Measurements from ENCODE around the gene GMIP. TPM values are rescaled to one million over a fixed set of nuclear protein-coding genes. Genes with fewer than 3 reads are reported as not detected.

The GMIP gene
- total RNA-seq, 1 donor = 3.2 TPM

DNA sequence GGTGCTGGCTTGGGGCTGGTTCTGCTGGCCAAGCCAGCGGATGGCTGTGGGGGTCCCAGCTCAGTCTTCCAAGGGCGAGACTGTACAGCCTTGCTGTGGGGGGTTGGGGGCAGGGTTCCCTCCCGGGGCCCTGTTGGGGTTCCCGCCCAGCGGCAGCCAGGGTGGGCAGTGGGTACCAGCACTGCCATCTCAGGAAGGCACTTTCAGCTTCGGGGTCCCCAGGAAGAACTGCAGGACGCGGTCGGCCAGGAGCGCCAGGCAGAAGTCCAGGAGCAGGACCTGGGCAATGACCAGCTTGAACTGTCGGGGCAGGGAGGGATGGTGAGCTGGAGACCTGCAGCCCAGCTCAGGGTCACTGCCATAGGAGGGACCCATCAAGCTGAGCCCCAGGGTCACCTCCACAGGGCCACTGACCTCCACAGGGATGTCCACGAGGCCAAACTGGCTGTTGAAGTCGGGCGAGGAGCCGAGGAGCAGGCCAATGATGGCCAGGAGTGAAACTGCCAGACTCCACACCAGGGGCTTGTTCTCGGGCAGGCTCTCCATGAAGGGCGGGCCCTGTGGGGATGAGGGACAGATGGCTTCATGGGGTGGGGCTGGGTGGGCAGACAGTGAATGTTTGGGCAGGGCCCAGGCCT is 1.9 kb upstream of the GMIP start:
- TF ChIP-seq, protein P1, sequence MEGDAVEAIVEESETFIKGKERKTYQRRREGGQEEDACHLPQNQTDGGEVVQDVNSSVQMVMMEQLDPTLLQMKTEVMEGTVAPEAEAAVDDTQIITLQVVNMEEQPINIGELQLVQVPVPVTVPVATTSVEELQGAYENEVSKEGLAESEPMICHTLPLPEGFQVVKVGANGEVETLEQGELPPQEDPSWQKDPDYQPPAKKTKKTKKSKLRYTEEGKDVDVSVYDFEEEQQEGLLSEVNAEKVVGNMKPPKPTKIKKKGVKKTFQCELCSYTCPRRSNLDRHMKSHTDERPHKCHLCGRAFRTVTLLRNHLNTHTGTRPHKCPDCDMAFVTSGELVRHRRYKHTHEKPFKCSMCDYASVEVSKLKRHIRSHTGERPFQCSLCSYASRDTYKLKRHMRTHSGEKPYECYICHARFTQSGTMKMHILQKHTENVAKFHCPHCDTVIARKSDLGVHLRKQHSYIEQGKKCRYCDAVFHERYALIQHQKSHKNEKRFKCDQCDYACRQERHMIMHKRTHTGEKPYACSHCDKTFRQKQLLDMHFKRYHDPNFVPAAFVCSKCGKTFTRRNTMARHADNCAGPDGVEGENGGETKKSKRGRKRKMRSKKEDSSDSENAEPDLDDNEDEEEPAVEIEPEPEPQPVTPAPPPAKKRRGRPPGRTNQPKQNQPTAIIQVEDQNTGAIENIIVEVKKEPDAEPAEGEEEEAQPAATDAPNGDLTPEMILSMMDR (IDR thresholded peaks at IDR 0.05; ENCODE audit: insufficient read depth, low read length) = no peak
- no peak for DNase-seq (ENCODE audit: low read depth)
- no peak overlapping the region for H3K4me3 ChIP-seq (ENCODE audit: low read depth, low read length)

DNA sequence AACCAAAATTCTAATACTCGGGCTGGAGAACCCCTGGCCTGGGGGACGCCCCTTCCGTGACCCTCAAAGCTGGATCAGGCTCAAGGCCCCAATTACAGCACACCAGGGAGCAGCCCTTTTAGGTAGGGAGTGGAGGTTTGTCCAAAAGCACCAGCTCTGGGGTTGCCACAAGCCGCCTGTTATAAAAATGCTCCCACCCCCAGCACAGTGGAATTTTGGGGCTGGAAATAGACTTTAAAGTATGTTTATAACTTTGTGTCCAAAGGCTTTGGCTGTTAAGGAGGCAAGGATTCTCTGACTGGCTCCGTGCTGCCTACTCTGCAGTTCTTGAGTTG is 564 bp upstream of the GMIP start:
- no peak for DNase-seq (ENCODE audit: low read depth)
- peak overlapping the region; percentile 90 for H3K4me3 ChIP-seq (ENCODE audit: low read depth, low read length)
- TF ChIP-seq, protein P1 (IDR thresholded peaks at IDR 0.05; ENCODE audit: insufficient read depth, low read length) = no peak

DNA sequence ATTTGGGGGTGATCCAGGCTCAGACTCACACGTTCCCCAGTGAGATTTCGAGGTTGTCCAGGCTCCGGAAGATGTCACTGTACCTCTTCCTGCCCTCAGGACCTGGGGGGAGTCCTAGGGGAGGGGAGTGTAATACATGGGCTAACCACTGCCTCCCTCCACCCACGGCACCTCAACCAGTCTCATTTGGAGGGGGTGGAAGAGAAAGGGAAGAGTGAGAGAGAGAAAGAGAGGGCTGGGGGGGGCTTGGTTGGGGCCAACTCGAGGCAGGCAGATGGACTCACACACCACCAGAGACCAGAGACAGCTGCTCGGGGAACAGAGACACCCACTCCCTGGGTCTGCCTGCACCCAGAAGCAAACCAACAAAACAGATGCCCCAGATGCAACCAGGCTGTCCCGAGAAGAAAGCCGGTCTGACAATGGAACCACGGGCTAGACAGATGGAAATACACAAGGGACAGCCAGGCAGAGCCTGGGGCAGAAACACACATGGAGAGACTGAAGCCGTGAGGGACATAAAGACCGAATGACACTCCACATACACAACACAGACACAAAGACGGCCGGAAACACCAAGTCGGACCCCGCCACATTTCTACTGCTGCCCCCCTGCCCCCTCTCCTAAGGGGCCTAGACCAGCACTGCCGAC is 825 bp downstream of the GMIP start:
- no peak for DNase-seq (ENCODE audit: low read depth)
- peak overlapping the region; percentile 90 for H3K4me3 ChIP-seq (ENCODE audit: low read depth, low read length)
- TF ChIP-seq, protein P1 (IDR thresholded peaks at IDR 0.05; ENCODE audit: insufficient read depth, low read length) = no peak

DNA sequence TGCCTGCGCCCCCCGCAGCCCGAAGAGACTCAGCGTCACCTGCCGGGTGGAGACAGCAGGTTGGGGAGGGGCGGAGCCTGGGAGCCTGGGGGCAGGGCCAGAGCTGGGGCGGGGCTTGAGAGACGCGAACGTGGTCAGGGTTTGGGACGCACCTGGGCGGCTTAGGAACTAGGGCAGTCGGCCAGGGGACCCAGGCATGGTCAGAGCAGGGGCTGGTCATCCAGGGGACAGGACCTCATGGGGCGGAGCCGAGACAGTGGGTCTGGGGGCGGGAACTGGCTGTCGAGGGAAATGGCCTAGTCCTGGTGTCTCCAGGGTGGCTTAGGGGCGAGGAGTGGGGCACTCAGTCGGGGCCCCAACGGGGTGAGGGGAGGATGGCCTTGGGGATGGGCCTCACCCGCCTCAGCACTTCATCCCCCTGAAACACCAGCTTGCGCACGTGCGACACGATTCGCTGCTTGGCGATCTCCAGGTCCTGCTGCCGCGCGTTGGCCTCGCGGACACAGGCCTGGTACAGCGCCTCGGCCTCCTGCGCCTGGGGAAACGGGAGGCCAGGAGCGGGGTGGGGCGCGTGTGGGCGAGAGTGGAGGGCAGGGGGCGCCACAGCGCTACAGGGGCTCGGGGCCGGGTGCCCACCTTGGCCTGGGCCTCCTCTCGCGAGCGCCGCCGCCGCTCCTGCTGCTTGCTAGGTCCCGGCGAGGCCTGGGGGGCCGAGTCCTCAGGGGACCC is 5.8 kb downstream of the GMIP start:
- TF ChIP-seq, protein P1 (IDR thresholded peaks at IDR 0.05; ENCODE audit: insufficient read depth, low read length) = no peak
- DNase-seq (ENCODE audit: low read depth) = no peak
- no peak overlapping the region for H3K4me3 ChIP-seq (ENCODE audit: low read depth, low read length)

DNA sequence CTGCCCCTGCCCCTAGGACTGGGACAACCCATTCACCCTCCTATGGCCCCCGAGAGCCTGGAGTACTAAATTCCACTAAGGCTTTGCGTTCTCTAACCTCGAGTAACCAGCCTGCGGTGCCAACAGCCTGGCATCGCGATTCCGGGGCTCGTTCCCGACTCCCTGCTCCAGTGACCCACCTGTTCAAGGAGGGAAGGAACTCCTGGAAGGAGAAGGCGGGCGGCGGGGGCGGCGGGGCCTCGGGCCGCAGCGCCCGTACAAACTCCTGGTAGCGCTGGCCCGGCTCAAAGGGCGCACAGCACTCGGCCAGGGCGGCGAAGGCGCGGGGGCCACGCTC is 6.3 kb downstream of the GMIP start:
- H3K4me3 ChIP-seq (ENCODE audit: low read depth, low read length) = no peak overlapping the region
- TF ChIP-seq, protein P1 (IDR thresholded peaks at IDR 0.05; ENCODE audit: insufficient read depth, low read length) = no peak
- DNase-seq (ENCODE audit: low read depth) = no peak

DNA sequence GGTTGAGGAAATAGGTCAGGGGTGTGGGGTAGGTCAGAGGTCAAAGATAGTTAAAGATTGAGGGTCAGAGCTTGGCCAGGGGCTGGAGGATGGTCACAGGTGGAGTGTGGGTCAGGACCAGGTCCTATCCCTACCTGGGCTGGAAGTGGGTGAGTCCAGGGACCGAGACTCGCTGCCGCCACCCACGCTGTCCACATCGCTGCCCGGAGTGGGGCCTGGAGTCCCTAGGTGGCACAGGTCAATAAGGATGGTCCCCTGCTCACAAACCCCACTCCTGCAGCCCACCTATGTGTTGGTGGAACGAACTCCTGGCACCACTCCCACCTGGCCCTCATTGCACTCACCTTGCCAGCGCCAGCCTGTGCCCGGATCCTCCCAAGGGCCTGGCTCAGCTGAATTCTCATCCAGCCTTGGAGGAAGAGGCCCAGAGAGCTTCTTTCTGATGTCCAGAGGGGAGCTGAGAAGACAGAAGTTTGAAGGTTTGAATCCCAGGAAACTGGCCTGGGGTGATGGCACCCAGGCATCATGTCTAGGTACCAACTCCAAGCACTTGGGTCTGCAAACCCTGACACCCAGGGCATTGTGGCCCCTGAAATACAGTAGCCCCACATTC is 6.8 kb downstream of the GMIP start:
- no peak for DNase-seq (ENCODE audit: low read depth)
- TF ChIP-seq, protein P1 (IDR thresholded peaks at IDR 0.05; ENCODE audit: insufficient read depth, low read length) = no peak

More for the DNA sequence above, 6.8 kb downstream of the GMIP start:
- H3K4me3 ChIP-seq (ENCODE audit: low read depth, low read length) = no peak overlapping the region
